Lung (tissue), 12 donors: ENCODE data around the gene TENM4. TPM values are rescaled to one million over a fixed set of nuclear protein-coding genes. Genes with fewer than 3 reads are reported as not detected.

ENCODE experiments used
- ATAC-seq: fragments of 200-7000 bp; cut with Tn5 transposase; one replicate; pipeline ENCODE4 v1.9.1; 2020; ENCODE audit warnings: moderate number of reproducible peaks; ENCODE audit not compliant: insufficient read depth, low FRiP score
- DNase-seq, 3 donors: peaks; one replicate each; pipeline ENCODE4 v3.0.0-alpha.2; 2013 to 2017
- H3K27ac ChIP-seq, 2 donors: one replicate each; pipeline ENCODE4 v1.5.1; 2013; ENCODE audit warnings: mild to moderate bottlenecking in 2 of 2, moderate library complexity in 2 of 2, control low read depth in 1 of 2, inconsistent platforms in 1 of 2, low read depth in 1 of 2, low read length in 1 of 2
- H3K27me3 ChIP-seq, 3 donors: one replicate each; pipeline ENCODE4 v1.5.1; 2013; ENCODE audit warnings: low read length in 2 of 3; ENCODE audit not compliant: control insufficient read depth in 3 of 3, insufficient read depth in 3 of 3
- H3K36me3 ChIP-seq, 4 donors: one replicate each; pipeline ENCODE4 v1.5.1; 2013; ENCODE audit warnings: low read length in 4 of 4, mild to moderate bottlenecking in 1 of 4, moderate library complexity in 1 of 4; ENCODE audit not compliant: control insufficient read depth in 4 of 4, insufficient read depth in 4 of 4
- H3K4me1 ChIP-seq, 5 donors: one replicate each; pipeline ENCODE4 v1.5.1; 2013; ENCODE audit warnings: low read length in 5 of 5, mild to moderate bottlenecking in 2 of 5, moderate library complexity in 1 of 5; ENCODE audit not compliant: control insufficient read depth in 5 of 5, insufficient read depth in 5 of 5
- H3K4me3 ChIP-seq: one replicate; pipeline ENCODE4 v1.5.1; 2013; ENCODE audit warnings: mild to moderate bottlenecking, control low read depth, moderate library complexity
- H3K9ac ChIP-seq, 2 donors: one replicate each; pipeline ENCODE4 v1.5.1; 2013; ENCODE audit warnings: low read length in 2 of 2, control low read depth in 1 of 2; ENCODE audit not compliant: insufficient read depth in 1 of 2
- H3K9me3 ChIP-seq, 4 donors: one replicate each; pipeline ENCODE4 v1.5.1; 2013; ENCODE audit warnings: low read length in 3 of 4, mild to moderate bottlenecking in 1 of 4, moderate library complexity in 1 of 4; ENCODE audit not compliant: control insufficient read depth in 4 of 4, insufficient read depth in 3 of 4
- CTCF ChIP-seq: IDR thresholded peaks from 2 replicates; pipeline ENCODE4 v1.5.1; 2012; ENCODE audit warnings: mild to moderate bottlenecking; ENCODE audit errors: control extremely low read depth, extremely low read depth
- WGBS, 2 donors: extraction: QIAGEN DNeasy Blood & Tissue Kit; methylation state at CpG; one replicate each; pipeline ENCODE4 v1.1.7; 2013; 5-methylcytosine and 5-hydroxymethylcytosine counted together
- polyA plus RNA-seq, 2 donors: library from polyadenylated mRNA; stranded (reverse); fragments of 200-250 nt; gene quantifications; one replicate each; pipeline ENCODE4 v1.2.1, GENCODE V29; 2013
- total RNA-seq, 2 donors: library from RNA; depleted of rRNA in 1 of 2; stranded (reverse); fragments of >200 nt in 1 of 2; gene quantifications; one replicate each; pipeline ENCODE4 v1.2.1, GENCODE V29; 2014 to 2021
- donor health status: control.
- donor health status: control.
- donor health status: Bipolar disorder and iron deficiency.
- donor health status: healthy.
- donor health status: DM: yes; HTN: yes; CAD: no.

TENM4 gene
- total and polyA plus RNA-seq, 4 donors: 0.28 to 16.4 (median 3.2) TPM

- H3K9ac ChIP-seq: no peak overlapping the region
- ATAC-seq: no peak
- H3K36me3 ChIP-seq: no peaks in the 10 kb centered on the region
- H3K4me1 ChIP-seq: peaks cover 0 to 6% (median 0%) of the 10 kb centered on the region in 5 donors
- TF ChIP-seq CTCF: no peak
- no peaks in the 10 kb centered on the region for H3K9me3 ChIP-seq
- WGBS, 2 donors: 83 to 86% methylated on average over 1 of the region's 1 CpG
- no peaks in the 10 kb centered on the region for H3K27me3 ChIP-seq
- no peak for DNase-seq
- H3K27ac ChIP-seq: no peak overlapping the region
- no peak overlapping the region for H3K4me3 ChIP-seq
Observed at GRCh38 chr11:79068356-79068755, 372.5 kb downstream of the TENM4 start.

GRCh38 chr11:79067352-79067679 lies 373.5 kb downstream of the TENM4 start:
- no peak for ATAC-seq
- Histone ChIP-seq H3K36me3 (no peaks in the 10 kb centered on the region), H3K27me3 (no peaks in the 10 kb centered on the region), H3K9ac (no peak overlapping the region), H3K27ac (no peak overlapping the region), H3K9me3 (no peaks in the 10 kb centered on the region), H3K4me3 (no peak overlapping the region), H3K4me1 (peaks cover 0 to 6% (median 0%) of the 10 kb centered on the region in 5 donors)
- no peak for TF ChIP-seq CTCF
- DNase-seq: no peak
- 32 to 40% methylated on average over 6 of the region's 6 CpGs for WGBS, 2 donors

DNA sequence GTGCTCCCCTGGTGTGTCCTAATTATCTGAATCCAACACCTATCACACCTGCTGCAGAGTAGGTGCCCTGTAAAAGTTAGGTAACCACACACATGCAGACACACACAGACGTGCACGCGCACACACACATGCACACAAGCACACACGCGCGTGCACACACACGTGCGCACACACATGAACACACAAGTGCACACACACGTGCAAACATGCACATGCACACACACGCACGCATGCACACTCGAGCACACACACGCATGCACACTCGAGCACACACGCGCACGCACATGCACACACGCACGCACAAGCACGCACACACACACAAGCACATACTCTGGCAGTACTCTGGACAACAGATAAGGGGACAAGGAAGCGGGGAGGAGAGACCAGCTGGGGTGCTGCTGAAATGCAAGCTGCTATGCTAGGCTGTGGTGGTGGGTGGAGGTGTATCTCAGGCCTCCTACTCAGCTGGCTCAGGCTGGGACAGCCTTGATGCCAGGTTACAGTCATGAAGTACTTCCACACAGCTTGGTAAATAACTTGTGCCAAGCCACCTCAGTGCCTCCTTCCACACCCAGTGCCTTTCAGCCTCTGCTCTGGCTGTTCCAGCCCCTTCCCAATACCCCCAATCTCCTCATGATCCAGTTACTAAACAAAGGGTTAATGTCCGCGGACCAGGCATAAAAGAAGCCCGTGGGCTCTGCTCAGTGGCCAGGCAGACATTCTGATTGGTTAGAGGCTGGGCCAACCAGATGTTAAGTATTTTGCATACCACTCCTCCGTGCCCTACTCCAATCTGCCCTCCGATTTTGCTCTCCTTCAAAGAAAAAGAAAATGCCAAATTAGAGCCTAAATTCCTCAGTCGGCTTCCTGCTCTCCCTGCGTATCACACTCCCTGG lies 374.1 kb downstream of the TENM4 start:
- no peak for ATAC-seq
- H3K9me3 ChIP-seq: no peaks in the 10 kb centered on the region
- 73 to 76% methylated on average over 28 of the region's 28 CpGs for WGBS, 2 donors
- no peak overlapping the region for H3K27ac ChIP-seq
- peak; percentile 39 to 67 (median 65) for DNase-seq
- H3K36me3 ChIP-seq: no peaks in the 10 kb centered on the region
- H3K9ac ChIP-seq: no peak overlapping the region
- peaks cover 0 to 6% (median 0%) of the 10 kb centered on the region in 5 donors for H3K4me1 ChIP-seq
- TF ChIP-seq CTCF: no peak
- H3K27me3 ChIP-seq: no peaks in the 10 kb centered on the region
- no peak overlapping the region for H3K4me3 ChIP-seq
